ENCODE measurements around the gene CLEC14A. TPM values are rescaled to one million over a fixed set of nuclear protein-coding genes. Genes with fewer than 3 reads are reported as not detected.

The CLEC14A gene
- total and polyA plus RNA-seq, 4 donors = 6.4 to 7.3 (median 7.1) TPM

- no peak for TF ChIP-seq HNF4G (IDR thresholded peaks at IDR 0.05)
- TF ChIP-seq REST (IDR thresholded peaks at IDR 0.05) = no peak
- TF ChIP-seq NR2F2 (IDR thresholded peaks at IDR 0.05) = no peak
- TF ChIP-seq ZBTB33 (IDR thresholded peaks at IDR 0.05) = no peak
- TF ChIP-seq TAF1 (conservative IDR thresholded peaks at IDR 0.05) = no peak
- TF ChIP-seq CTCF (IDR thresholded peaks at IDR 0.05; ENCODE audit: low read depth, low read length, missing input control) = no peak
- TF ChIP-seq GABPA (IDR thresholded peaks at IDR 0.05 in 1 of 2, conservative IDR thresholded peaks at IDR 0.05 in 1 of 2) = no peak
- no peak for TF ChIP-seq MAX (IDR thresholded peaks at IDR 0.05)
- no peak for TF ChIP-seq RAD21 (IDR thresholded peaks at IDR 0.05)
- no peak for TF ChIP-seq JUND (IDR thresholded peaks at IDR 0.05)
- no peak for TF ChIP-seq HNF4A (conservative IDR thresholded peaks at IDR 0.05)
- TF ChIP-seq SP1 (IDR thresholded peaks at IDR 0.05) = no peak
- TF ChIP-seq ATF3 (IDR thresholded peaks at IDR 0.05) = no peak
- TF ChIP-seq FOXA2 (IDR thresholded peaks at IDR 0.05) = no peak
- no peak for TF ChIP-seq YY1 (IDR thresholded peaks at IDR 0.05)
- TF ChIP-seq RXRA (IDR thresholded peaks at IDR 0.05) = no peak
- TF ChIP-seq FOXA1 (IDR thresholded peaks at IDR 0.05) = no peak
- no peak for TF ChIP-seq EGR1 (IDR thresholded peaks at IDR 0.05; ENCODE audit: low read depth in 2 of 2)
- no peak for DNase-seq (ENCODE audit: low spot score)
- WGBS = 71% methylated on average over 1 of the region's 1 CpG
Observed at GRCh38 chr14:38297681-38298080, 41.8 kb upstream of the CLEC14A start.

More at GRCh38 chr14:38297681-38298080, 41.8 kb upstream of the CLEC14A start:
- Histone ChIP-seq H3K27me3 (ENCODE audit: control insufficient read depth in 4 of 4, insufficient read depth in 4 of 4, low read length in 3 of 4) (no peaks in the 10 kb centered on the region), H3K9ac (ENCODE audit: low read depth in 1 of 2, low read length in 2 of 2) (no peak overlapping the region), H3K9me3 (ENCODE audit: control insufficient read depth in 4 of 4, low read length in 3 of 4) (peaks cover 0 to 2% (median 0%) of the 10 kb centered on the region in 4 donors), H3K36me3 (ENCODE audit: control insufficient read depth in 4 of 4, insufficient read depth in 3 of 4, low read depth in 1 of 4, low read length in 3 of 4) (no peaks in the 10 kb centered on the region), H3K4me3 (ENCODE audit: low read depth in 1 of 3, low read length in 3 of 3) (no peak overlapping the region), H3K4me1 (ENCODE audit: control insufficient read depth in 4 of 4, insufficient read depth in 4 of 4, low read length in 3 of 4) (no peaks in the 10 kb centered on the region), H3K27ac (ENCODE audit: low read depth in 1 of 2, low read length in 2 of 2) (no peak overlapping the region)
